Stimulated activated CD4-positive, alpha-beta T cell treated with anti-CD3 and anti-CD28 coated beads, Interleukin-1b, Interleukin-23, amount 100 ng/mL, for 48 hours (primary cell): Measurements from ENCODE around the gene SLC8A3.
"Not testable (repeated sequence)": the region's sequence is repeated elsewhere in the genome, so short reads cannot be mapped to it uniquely, and the experiment has no call there.

Source experiments
- DNase-seq: peaks from one replicate; pipeline ENCODE4 v3.0.0-alpha.2; 2020

Gene SLC8A3, protein sequence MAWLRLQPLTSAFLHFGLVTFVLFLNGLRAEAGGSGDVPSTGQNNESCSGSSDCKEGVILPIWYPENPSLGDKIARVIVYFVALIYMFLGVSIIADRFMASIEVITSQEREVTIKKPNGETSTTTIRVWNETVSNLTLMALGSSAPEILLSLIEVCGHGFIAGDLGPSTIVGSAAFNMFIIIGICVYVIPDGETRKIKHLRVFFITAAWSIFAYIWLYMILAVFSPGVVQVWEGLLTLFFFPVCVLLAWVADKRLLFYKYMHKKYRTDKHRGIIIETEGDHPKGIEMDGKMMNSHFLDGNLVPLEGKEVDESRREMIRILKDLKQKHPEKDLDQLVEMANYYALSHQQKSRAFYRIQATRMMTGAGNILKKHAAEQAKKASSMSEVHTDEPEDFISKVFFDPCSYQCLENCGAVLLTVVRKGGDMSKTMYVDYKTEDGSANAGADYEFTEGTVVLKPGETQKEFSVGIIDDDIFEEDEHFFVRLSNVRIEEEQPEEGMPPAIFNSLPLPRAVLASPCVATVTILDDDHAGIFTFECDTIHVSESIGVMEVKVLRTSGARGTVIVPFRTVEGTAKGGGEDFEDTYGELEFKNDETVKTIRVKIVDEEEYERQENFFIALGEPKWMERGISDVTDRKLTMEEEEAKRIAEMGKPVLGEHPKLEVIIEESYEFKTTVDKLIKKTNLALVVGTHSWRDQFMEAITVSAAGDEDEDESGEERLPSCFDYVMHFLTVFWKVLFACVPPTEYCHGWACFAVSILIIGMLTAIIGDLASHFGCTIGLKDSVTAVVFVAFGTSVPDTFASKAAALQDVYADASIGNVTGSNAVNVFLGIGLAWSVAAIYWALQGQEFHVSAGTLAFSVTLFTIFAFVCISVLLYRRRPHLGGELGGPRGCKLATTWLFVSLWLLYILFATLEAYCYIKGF

DNA sequence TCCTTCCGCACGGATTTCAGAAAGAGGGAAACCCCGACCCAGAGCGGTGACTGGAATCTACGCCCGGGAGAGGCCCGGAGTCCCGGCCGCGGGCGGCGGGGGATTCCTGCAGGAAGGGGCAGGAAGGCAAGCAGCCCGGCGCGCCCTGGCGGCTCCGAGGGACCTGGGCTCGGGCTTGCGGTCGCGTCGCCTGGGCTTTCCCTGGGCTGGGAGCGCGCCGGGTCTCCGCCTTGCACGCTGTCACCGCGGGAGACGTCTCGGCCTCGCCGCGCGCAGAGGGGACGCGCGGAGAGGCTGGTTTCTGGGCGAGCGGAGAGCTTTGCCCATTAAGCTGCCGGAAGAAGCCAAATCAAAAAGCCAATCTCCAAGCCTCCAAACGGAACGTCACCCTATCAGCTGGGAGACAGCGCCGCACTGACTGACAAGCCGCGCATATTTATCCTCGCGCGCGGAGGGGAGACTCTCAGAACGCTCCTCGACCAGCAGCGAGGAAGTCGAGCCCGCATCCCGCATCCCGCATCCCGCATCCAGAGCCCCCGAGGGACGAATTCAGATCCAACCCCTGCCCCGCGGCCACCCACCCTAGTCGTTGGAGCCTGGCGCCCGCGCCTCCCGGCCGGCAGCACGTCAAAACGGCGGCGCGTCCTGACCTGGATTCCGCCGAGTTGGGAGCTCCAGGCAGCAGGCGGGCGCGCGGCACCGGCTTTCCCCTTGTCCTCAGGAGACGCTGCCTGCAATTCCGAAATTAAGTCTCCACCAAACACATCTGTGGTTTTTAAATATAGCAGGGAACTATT is at the start of gene SLC8A3:
Gene SLC8A3, minus strand, starts transcription at position 293 of the 797 bp plus-strand sequence. CDS start 20,529 bp downstream, outside the sequence.
- peak; percentile 29 for DNase-seq

- no peak for DNase-seq
These were observed 49.0 kb upstream of the SLC8A3 start for GRCh38 chr14:70237710-70238109.

- no peak for DNase-seq
These were observed 45.6 kb upstream of the SLC8A3 start for GRCh38 chr14:70234066-70234950.

DNA sequence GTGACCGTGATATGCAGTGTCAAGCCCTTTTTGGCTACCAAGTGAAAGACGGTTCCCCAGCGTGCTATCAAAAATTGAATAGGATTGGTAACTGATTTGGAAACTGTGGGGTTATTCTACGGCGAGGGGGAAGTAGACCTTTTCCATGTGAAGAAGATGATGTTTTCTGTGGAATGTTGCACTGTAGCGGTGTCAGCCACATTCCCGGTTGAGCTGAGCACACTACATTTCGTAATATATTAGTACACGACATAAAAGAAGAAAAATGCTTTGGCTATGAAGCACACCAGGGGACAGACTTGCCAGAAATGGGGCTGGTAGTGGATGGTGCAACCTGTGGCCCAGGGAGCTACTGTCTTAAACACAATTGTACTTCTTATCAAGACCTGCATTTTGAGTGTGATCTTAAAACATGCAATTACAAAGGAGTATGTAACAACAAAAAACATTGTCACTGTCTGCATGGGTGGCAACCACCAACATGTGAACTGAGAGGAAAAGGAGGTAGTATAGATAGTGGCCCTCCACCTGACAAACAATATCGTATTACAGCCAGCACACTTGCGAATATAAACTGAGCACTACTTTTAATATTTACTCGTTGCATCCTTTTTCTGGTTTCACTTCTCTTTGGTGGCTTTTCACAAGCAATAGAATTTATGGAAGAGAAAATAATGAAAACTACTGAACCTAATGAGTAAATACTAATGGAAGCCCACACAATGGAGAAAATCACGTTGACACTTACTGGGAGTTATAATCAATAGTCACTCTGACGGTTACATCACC is 43.2 kb upstream of the SLC8A3 start:
- DNase-seq = not testable (repeated sequence)

DNA sequence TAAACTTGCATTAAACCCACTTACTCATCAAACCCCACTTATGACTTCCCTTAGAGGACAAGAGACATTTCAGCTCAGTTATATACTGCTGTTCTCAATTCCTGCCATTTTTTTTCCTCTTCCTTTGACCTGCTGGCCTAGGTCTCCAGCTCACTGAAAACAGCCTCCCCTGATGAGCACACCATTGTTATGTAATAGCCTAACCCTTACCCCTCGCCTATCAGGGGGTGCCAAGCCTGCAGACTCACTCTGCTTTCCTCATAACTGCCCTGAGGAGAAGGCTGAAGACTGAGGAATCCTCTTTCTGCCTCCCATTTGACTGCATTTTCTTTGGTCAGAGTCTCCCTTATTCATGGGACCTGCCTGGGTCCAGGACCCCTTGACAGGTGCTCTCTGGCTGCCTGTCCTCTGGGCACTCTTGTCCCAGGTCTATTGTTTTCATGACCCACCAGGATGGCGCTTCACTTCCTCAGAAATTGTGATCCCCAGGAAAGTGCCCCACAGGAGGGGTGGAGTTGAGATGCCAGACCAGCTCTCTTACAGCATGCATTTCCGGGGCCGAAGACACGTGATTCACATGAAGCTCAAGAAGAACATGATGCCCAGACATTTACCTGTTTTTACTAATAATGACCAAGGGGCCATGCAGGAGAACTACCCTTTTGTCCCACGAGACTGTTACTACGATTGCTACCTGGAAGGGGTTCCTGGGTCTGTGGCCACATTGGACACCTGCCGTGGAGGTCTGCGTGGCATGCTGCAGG is 41.3 kb upstream of the SLC8A3 start:
- DNase-seq = not testable (repeated sequence)

DNA sequence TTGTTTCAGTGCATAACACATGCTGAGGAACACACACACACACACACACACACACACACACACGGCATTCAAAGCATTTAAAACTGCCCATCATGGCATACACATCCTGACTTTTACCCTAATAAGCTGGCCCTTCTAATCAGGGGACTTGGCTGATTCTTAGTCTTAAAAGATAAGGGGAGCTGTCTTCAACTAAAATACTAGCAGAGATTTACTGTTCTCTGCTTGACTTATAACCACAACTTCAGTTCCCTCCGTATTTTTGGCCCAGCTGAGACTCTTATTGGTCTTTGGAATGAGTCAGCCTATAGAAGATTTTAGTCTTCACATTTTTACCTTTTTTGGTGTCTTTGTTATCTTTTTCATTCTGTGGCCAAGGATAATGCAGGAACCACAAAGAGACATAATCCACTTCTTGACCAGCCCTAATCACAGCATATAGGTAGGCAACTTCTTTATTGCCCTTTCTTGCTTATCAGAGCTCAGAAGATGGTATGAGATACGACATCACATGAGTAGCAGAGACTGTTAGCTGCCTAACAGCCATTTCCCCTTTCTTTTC is 25.1 kb upstream of the SLC8A3 start:
- DNase-seq = no peak

- DNase-seq = no peak
These were observed 24.0 kb upstream of the SLC8A3 start for GRCh38 chr14:70212752-70213151.

DNA sequence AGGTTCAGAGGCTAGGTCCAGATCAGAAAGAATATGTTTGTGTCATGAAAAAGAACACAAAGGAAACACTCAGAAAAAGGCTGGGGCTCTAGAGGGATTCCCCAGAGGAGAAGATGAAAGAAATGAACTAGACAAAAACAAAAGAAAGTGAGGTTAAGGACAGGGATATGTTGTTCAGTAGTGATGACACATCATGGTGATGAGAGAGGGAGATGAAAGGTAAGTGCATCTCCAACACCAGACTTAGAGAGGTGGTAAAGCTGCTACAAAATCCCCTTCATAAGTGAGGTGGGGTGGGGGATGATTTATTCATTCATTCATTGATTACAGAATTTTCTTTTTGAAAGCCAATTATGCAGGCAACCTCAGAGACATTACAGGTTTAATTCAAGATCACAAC is 19.6 kb upstream of the SLC8A3 start:
- DNase-seq = no peak

DNA sequence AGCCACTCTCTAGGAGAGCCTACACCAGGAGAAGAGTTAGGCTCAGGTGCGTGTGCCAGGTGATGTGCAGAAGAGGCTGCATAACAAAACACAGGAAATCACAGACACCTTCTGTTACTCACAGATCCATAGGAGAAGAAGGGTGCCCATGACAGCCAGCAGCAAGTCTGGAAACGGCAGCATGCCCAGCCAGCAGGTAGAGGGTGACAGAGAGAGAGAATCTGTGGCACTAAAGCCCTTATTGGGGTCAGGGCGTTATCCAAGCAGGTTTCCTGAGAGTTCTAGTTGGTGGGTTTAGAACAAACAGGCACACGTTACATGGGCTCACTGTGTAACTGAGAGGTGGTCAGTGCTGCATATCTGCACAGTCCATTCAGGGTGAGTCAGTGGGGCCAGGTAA is 14.9 kb upstream of the SLC8A3 start:
- no peak for DNase-seq

DNA sequence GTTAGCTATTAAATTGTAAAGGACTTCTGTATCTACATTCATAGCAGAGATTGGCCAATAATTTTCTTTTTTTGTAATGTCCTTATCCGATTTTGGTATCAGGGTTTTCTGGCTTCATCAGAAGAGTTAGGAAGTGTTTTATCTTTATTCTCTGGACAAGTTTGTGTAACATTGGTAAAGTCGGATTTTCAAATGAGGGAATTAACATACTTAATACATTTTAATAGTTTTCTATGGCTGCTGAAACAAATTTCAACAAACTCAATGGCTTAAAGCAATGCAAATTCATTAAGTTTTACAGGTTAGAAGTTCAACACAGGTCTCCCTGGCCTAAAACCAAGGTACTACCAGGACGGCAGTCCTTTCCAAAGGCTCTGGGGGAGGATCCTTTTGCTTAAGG is 13.2 kb upstream of the SLC8A3 start:
- DNase-seq = no peak

DNA sequence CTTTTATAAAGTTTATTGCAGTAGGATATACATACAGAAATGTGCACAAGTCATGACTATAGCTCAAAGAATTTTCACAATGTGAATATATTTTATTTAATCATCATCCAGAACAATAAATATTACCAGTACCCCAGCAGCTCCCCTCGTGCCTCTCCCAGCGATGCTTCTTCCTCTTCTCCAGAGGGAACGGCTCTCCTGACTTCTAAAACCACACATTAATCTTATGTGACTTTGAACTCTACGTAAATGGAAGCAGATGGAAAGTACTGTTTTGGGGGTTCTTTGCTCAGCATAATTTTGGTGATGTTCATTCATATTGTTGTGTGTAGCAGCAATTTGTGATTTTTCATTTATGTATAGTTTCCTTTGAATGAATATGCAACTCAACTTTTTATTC is 4.6 kb upstream of the SLC8A3 start:
- DNase-seq = no peak

GRCh38 chr14:70192915-70193314 is 4.2 kb upstream of the SLC8A3 start:
- DNase-seq = no peak

DNA sequence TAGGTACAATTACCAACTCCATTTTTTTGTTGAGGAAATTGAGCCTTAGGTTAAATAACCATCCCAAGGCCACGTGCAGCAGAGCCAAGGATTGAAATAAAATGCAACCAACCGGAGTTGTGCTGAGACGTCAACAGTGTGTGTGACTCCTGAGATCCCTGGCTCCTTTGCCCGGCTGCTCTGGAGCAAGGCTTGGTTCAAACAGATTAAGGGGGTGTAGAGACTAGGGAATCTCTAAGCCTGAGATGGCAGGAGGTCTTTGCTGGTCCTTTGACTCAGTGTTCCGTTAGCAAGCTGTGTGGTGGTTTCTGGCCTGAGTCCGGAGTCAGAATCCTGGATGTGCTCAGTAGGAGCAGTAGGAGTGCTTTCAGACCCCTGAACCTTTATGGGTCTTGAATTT is 1.4 kb upstream of the SLC8A3 start:
- DNase-seq = no peak

DNA sequence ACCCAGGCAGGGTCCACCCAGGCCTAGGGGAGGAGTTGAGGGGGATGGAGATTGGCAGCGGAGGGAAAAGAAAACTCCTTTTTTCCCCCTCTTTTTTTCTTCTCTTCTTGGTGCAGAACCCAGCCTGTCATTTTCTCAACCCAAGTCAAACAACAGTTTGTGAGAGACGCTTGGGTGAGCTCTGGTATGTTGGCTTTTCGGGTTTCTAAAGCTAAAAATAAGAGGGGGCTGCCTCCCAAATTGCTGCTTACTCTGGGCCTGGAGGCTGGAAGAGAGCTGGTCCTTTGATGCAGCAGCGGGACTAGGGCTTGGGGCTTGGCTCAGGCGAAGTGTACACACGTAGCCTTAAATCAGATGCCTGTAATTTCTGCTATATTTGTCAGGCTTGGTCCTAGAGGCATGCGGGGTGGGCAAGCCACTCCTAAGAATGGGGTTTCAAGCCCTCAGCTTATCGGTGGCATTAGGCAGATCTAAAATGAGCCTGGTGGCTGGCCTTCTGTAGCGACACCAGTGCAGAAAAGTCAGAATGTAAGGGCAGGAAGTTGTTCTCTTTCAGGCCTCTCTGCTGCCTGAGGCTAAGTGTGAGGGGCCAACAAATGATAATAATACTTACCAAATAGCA is 816 bp upstream of the SLC8A3 start:
- no peak for DNase-seq

- peak; percentile 13 for DNase-seq
These were observed 461 bp downstream of the SLC8A3 start for GRCh38 chr14:70188322-70188658.

GRCh38 chr14:70186900-70187451 is 1.8 kb downstream of the SLC8A3 start:
- DNase-seq = peak; percentile 6

- DNase-seq = no peak
These were observed 4.8 kb downstream of the SLC8A3 start for GRCh38 chr14:70183991-70184390.

DNA sequence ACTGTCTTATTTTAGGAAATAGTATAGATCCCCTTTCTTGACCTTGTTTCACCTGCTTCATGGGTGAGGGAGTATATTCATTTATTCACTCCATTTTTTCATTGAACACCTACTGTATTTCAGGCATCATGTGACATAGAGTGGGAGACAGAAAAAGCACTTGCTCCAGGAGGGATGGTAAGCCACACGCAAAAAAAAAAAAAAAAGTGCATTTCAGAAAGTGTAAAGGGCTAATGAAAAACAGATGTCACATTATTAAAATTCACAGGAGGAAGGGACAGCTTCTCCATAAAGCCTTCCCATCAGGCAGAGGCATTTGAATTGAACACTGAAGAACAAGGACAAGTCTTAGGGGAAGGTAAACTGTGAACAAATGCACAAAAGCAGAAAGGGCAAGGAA is 7.5 kb downstream of the SLC8A3 start:
- DNase-seq = no peak

GRCh38 chr14:70180718-70181117 is 8.0 kb downstream of the SLC8A3 start:
- DNase-seq = no peak
